ENCODE data around the gene TLR3. TPM values are rescaled to one million over a fixed set of nuclear protein-coding genes. Genes with fewer than 3 reads are reported as not detected.
A peak's percentile ranks its signal among the peaks of the same experiment; 100 is the strongest.

The TLR3 gene
- total RNA-seq, 4 donors from 2014 or later = 2.9 to 12.6 (median 8.6) TPM

DNA sequence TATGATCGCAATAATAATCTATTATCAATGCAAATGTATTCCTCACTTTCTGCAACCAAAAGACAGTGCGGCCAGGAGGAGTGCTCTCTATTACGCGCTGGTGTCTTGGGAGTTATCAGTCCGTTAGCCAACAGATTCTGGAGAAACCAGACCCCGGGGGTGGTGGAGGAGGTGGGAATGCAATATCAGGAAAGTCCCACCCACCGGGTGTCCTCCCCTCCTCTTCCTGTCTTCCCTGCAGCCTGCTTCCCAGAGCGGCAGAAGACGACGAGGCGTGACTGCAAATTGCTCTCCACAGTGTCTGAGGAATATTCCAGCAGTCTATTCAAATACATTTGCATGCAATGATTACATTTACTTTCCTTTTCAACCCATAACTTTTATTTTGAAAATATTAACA is 17.9 kb upstream of the TLR3 start:
- no peak overlapping the region for H3K4me3 ChIP-seq
- H3K27me3 ChIP-seq = no peaks in the 10 kb centered on the region
- TF ChIP-seq POLR2A (IDR thresholded peaks at IDR 0.05) = no peak
- TF ChIP-seq, protein P1, sequence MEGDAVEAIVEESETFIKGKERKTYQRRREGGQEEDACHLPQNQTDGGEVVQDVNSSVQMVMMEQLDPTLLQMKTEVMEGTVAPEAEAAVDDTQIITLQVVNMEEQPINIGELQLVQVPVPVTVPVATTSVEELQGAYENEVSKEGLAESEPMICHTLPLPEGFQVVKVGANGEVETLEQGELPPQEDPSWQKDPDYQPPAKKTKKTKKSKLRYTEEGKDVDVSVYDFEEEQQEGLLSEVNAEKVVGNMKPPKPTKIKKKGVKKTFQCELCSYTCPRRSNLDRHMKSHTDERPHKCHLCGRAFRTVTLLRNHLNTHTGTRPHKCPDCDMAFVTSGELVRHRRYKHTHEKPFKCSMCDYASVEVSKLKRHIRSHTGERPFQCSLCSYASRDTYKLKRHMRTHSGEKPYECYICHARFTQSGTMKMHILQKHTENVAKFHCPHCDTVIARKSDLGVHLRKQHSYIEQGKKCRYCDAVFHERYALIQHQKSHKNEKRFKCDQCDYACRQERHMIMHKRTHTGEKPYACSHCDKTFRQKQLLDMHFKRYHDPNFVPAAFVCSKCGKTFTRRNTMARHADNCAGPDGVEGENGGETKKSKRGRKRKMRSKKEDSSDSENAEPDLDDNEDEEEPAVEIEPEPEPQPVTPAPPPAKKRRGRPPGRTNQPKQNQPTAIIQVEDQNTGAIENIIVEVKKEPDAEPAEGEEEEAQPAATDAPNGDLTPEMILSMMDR (IDR thresholded peaks at IDR 0.05) = no peak
- no peaks in the 10 kb centered on the region for H3K4me1 ChIP-seq
- intact Hi-C loops (cut with DNase I; ENCODE audit: low total_unique reads) = no loop called here
- H3K9me3 ChIP-seq = no peaks in the 10 kb centered on the region
- no peak overlapping the region for H3K27ac ChIP-seq
- no peaks in the 10 kb centered on the region for H3K36me3 ChIP-seq
- no peak for DNase-seq

DNA sequence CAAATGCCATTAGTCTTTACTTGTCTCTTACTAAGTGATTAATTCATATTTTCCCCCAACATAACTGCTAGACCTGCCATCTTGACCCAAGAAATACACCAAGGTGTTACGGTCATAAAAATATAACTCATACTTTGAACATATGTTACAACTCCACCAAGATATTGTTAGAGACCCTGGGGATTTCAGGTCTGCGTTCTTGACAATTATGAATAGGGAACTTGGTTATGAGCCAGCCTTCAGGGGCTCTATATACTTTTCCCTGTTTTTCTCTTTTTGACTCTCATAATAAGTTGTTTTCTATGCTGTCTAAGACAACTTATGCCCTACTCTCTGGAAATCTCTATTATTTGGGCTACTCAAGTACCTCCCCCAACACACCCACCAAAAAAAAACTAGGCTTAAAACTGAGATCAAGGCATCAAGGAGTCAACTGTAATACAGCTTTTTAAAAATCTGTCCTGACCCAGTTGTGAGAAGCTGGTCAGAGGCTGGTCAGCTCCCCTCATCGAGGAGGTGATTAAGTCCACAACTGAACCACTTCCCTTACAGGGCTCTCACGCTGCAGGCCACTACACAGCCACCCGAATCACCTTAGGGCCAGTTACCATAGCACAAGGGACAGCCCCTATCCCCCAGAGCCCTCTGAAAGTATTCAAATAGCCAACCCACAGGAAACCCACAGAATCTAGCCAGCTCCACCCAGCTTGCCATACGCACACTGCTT is 10.5 kb upstream of the TLR3 start:
- TF ChIP-seq POLR2A (IDR thresholded peaks at IDR 0.05) = no peak
- TF ChIP-seq, protein P1 (IDR thresholded peaks at IDR 0.05) = no peak
- H3K27ac ChIP-seq = no peak overlapping the region
- DNase-seq = no peak
- H3K27me3 ChIP-seq = no peaks in the 10 kb centered on the region
- no peaks in the 10 kb centered on the region for H3K4me1 ChIP-seq
- intact Hi-C loops (cut with DNase I; ENCODE audit: low total_unique reads) = no loop called here
- no peaks in the 10 kb centered on the region for H3K9me3 ChIP-seq
- H3K36me3 ChIP-seq = no peaks in the 10 kb centered on the region
- no peak overlapping the region for H3K4me3 ChIP-seq

DNA sequence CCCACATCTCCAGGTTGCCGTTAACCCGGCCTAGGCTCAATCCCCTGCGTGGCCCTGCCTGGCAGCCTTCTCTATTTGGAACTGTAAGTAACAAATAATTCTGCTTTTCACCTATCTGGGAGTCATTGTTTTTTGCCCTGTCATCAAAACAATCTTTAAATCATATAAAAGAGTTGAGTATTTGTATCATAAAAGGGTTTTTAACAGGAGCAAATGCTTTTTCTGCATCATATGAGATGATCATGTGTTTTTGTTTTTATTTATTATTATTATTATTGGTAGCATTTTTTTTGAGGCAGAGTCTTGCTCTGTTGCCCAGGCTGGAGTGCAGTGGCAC is 10.0 kb upstream of the TLR3 start:
- no peaks in the 10 kb centered on the region for H3K27me3 ChIP-seq
- intact Hi-C loops (cut with DNase I; ENCODE audit: low total_unique reads) = no loop called here
- H3K4me3 ChIP-seq = no peak overlapping the region

GRCh38 chr4:186061921-186062320 is 7.0 kb upstream of the TLR3 start:
- no peaks in the 10 kb centered on the region for H3K36me3 ChIP-seq

More for the DNA sequence above, 10.0 kb upstream of the TLR3 start:
- H3K36me3 ChIP-seq = no peaks in the 10 kb centered on the region
- no peaks in the 10 kb centered on the region for H3K4me1 ChIP-seq
- no peak for DNase-seq
- no peaks in the 10 kb centered on the region for H3K9me3 ChIP-seq
- no peak overlapping the region for H3K27ac ChIP-seq
- TF ChIP-seq POLR2A (IDR thresholded peaks at IDR 0.05) = no peak
- TF ChIP-seq, protein P1 (IDR thresholded peaks at IDR 0.05) = no peak

GRCh38 chr4:186067757-186068385 is 1.1 kb upstream of the TLR3 start:
- Histone ChIP-seq H3K36me3 (no peaks in the 10 kb centered on the region), H3K9me3 (no peaks in the 10 kb centered on the region), H3K27ac (peak overlapping the region; percentile 75 to 79), H3K4me1 (no peaks in the 10 kb centered on the region), H3K27me3 (no peaks in the 10 kb centered on the region), H3K4me3 (peak overlapping the region; percentile 48 to 53)
- no peak for TF ChIP-seq POLR2A (IDR thresholded peaks at IDR 0.05)
- TF ChIP-seq, protein P1 (IDR thresholded peaks at IDR 0.05) = peak; percentile 52 to 57 (median 53)
- DNase-seq = peak; percentile 48 to 63
- intact Hi-C loops (cut with DNase I; ENCODE audit: low total_unique reads) = no loop called here

More at GRCh38 chr4:186061921-186062320, 7.0 kb upstream of the TLR3 start:
- Histone ChIP-seq H3K4me1 (no peaks in the 10 kb centered on the region), H3K4me3 (no peak overlapping the region), H3K9me3 (no peaks in the 10 kb centered on the region), H3K27ac (no peak overlapping the region), H3K27me3 (no peaks in the 10 kb centered on the region)
- no peak for DNase-seq
- intact Hi-C loops (cut with DNase I; ENCODE audit: low total_unique reads) = no loop called here
- TF ChIP-seq, protein P1 (IDR thresholded peaks at IDR 0.05) = no peak
- TF ChIP-seq POLR2A (IDR thresholded peaks at IDR 0.05) = no peak
